Measurements from ENCODE around the gene AARS1.

- TF ChIP-seq CTCF (conservative IDR thresholded peaks at IDR 0.05; ENCODE audit: low read depth in 2 of 2) (no peak), POLR2AphosphoS5 (IDR thresholded peaks at IDR 0.05; ENCODE audit: low read depth) (no peak), REST (IDR thresholded peaks at IDR 0.05; ENCODE audit: unreplicated experiment) (no peak), EZH2phosphoT487 (IDR thresholded peaks at IDR 0.05; ENCODE audit: unreplicated experiment) (no peak), ETS1 (IDR thresholded peaks at IDR 0.05) (no peak), ZNF331 (CRISPR knock-in tag; IDR thresholded peaks at IDR 0.05; ENCODE audit: low read depth) (no peak), EZH2 (IDR thresholded peaks at IDR 0.05; ENCODE audit: low read depth, unreplicated experiment) (no peak), JUNB (IDR thresholded peaks at IDR 0.05; ENCODE audit: unreplicated experiment) (no peak), NANOG (IDR thresholded peaks at IDR 0.05; ENCODE audit: borderline replicate concordance) (no peak), CREB1 (CRISPR knock-in tag; IDR thresholded peaks at IDR 0.05; ENCODE audit: low read depth) (no peak), STAT1 (IDR thresholded peaks at IDR 0.05; ENCODE audit: unreplicated experiment) (no peak)
These were observed 15.7 kb upstream of the AARS1 start for GRCh38 chr16:70304892-70305448.

Data from GM23338 (cell line).